ENCODE results near the gene PLEKHA3. TPM values are rescaled to one million over a fixed set of nuclear protein-coding genes. Genes with fewer than 3 reads are reported as not detected.

Gene PLEKHA3
- total and polyA plus RNA-seq, 9 of the 15 experiments (the other 6 are each of a cell fraction or from before 2014, with no cell fraction given): 2.3 to 23.4 (median 10.5) TPM

GRCh38 chr2:178478439-178479274, 1.6 kb upstream of the PLEKHA3 start, which contains the start of gene FKBP7 (continued):
- no peak for TF ChIP-seq ZNF740 (CRISPR knock-in tag; IDR thresholded peaks at IDR 0.05)
- TF ChIP-seq ZNF740 (tag; IDR thresholded peaks at IDR 0.05): no peak
- no peak for TF ChIP-seq PTRF (tag; IDR thresholded peaks at IDR 0.05)
- TF ChIP-seq PTTG1 (tag; IDR thresholded peaks at IDR 0.05; ENCODE audit: low read depth): no peak
- no peak for TF ChIP-seq GTF2F1 (IDR thresholded peaks at IDR 0.05; ENCODE audit: low read depth, low read length)
- TF ChIP-seq BCOR (IDR thresholded peaks at IDR 0.05): peak; percentile 37
- TF ChIP-seq TBL1XR1 (IDR thresholded peaks at IDR 0.05; ENCODE audit: low read length in 2 of 2): peak in 1 of 2 experiments; percentile 63; a peak in 2 of 4 replicates
- peak; percentile 42 for TF ChIP-seq TAF7 (tag; IDR thresholded peaks at IDR 0.05)
- no peak for TF ChIP-seq MAFG (tag; conservative IDR thresholded peaks at IDR 0.05)
- TF ChIP-seq ZNF592 (IDR thresholded peaks at IDR 0.05): peak; percentile 71; the same call in 1 of the 2 replicates
- peak; percentile 94 for TF ChIP-seq PHF8 (IDR thresholded peaks at IDR 0.05; ENCODE audit: borderline replicate concordance, low read length)
- peak; percentile 14 for TF ChIP-seq TAF1 (IDR thresholded peaks at IDR 0.05; ENCODE audit: control insufficient read depth, extremely low read depth, insufficient read depth, low read length, severe bottlenecking)
- no peak for TF ChIP-seq IRF2 (CRISPR knock-in tag; IDR thresholded peaks at IDR 0.05)
- 0 out of 2 replicates have a peak, but pooled peaks have one; percentile 51 for TF ChIP-seq FOXJ2 (tag; IDR thresholded peaks at IDR 0.05)
- TF ChIP-seq MYC (IDR thresholded peaks at IDR 0.05; ENCODE audit: low read depth, low read length): peak; percentile 95
- no peak for TF ChIP-seq MYC (CRISPR knock-in tag; IDR thresholded peaks at IDR 0.05; ENCODE audit: borderline replicate concordance, low read depth)
- no peak for TF ChIP-seq RNF219 (CRISPR knock-in tag; IDR thresholded peaks at IDR 0.05)
- no peak for TF ChIP-seq PCBP1 (IDR thresholded peaks at IDR 0.05; ENCODE audit: low read depth, low read length, poor library complexity, severe bottlenecking)
- no peak for TF ChIP-seq E2F3 (CRISPR knock-in tag; IDR thresholded peaks at IDR 0.05)
- no peak for TF ChIP-seq ADNP (tag; IDR thresholded peaks at IDR 0.05)
- no peak for TF ChIP-seq COPS2 (conservative IDR thresholded peaks at IDR 0.05)
